ENCODE measurements around the gene GPS1.
"Not testable (repeated sequence)": the region's sequence is repeated elsewhere in the genome, so short reads cannot be mapped to it uniquely, and the experiment has no call there.

GPS1 gene

DNA sequence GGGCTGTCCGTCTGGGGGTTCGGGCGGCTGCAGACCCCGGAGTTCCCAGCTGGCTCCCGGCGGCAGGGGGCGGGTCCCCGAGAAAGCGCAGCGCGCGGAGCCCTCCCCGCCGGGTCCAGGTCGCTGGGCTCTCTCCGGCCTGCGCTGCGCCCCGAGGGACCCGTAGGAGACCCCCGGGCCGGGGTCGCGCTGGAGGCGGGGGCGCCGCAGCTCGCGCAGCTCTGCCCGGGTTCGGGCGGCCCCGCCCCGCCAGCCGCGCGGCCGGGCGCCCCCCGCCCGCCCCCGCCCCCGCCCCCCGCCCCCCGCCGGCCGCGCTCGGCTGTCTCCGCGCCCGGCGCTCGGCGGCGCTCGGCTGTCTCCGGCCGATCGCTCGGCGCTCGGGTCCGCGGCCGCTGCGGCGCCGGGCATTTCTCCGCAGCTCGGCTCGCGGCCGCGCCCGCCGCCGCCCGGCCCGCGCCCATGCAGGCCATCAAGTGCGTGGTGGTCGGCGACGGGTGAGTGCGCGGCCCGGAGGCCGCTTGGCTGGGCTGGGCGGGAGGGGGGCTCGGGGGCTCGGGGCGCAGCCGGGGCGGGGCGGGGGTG, 20.3 kb upstream of the GPS1 start, which contains the start of gene RAC3:
Gene RAC3 (plus strand): TSS at position 376 of the 582 bp plus-strand sequence. CDS start 84 bp downstream, at position 460.
- no peaks in the 10 kb centered on the region for H3K36me3 ChIP-seq (ENCODE audit: insufficient read depth, low read length)
- no peaks in the 10 kb centered on the region for H3K27me3 ChIP-seq (ENCODE audit: control insufficient read depth, insufficient read depth, low read length)
- no peaks in the 10 kb centered on the region for H3K9me3 ChIP-seq (replicated peaks; ENCODE audit: low read length)
- H3K9ac ChIP-seq (ENCODE audit: low read depth, low read length): peak within 1 kb of the TSS; percentile 30
- peak within 1 kb of the TSS; percentile 87 for H3K4me2 ChIP-seq (ENCODE audit: low read length)
- H3K4me3 ChIP-seq (ENCODE audit: low read length): peak within 1 kb of the TSS; percentile 66
- peaks cover 18% of the 10 kb centered on the region for H3K4me1 ChIP-seq (ENCODE audit: control insufficient read depth, insufficient read depth, low read length)

DNA sequence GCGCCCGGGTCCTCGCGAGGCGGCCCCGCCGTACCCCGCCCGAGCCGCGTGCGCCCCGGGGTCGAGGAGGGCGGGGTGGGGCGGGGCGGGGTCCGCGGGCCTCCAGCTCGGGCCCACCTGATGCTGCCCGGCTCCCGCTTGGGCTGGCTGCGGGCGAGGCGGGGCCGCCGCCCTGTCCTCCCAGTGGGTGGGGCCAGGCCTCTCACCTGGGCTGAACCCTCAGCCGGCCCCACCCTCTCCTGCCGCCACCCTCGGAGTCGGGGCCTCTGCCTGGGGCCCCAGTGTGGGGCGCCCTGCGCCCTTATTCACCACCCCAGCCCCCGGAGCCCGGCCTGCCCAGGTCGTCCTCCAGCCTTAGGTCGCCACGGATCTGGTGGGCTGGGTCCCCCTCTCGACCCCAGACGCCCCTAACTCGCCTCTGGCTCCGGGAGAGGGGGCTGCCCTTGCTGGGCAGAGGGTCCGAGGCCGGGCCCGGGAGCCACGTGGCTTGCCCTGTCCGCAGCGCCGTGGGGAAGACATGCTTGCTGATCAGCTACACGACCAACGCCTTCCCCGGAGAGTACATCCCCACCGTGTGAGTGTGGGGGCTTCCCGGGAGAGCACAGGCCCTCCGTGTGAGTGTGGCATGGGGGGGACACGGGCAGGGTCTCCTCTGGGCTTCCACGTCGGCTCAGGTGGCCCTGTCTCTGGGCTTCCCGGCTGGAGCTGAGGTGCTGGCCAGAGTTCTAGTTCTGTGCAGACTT, 19.6 kb upstream of the GPS1 start:
- H3K36me3 ChIP-seq (ENCODE audit: insufficient read depth, low read length): no peaks in the 10 kb centered on the region

DNA sequence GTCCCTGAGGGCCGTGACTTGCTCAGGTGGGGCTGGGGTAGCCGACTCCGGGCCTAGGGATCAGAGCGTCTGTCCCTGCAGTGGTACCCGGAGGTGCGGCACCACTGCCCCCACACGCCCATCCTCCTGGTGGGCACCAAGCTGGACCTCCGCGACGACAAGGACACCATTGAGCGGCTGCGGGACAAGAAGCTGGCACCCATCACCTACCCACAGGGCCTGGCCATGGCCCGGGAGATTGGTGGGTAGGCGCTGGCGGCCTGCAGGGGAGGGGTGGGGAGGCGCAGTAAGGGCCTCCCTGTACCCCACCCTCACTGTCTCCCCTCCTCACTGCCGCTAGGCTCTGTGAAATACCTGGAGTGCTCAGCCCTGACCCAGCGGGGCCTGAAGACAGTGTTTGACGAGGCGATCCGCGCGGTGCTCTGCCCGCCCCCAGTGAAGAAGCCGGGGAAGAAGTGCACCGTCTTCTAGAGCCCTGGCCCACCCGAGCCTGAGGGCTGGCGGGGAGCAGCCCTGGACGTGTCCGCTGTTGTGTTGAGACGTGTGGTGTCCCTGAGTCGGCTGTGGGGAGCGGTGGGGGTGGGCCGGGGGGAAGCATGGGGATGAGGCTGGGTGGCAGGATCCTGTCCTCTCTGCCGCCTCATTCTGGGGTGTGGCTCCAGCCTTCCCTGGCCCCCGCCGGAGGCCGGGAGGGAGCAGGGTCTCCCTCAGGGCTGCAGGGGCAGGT, 18.2 kb upstream of the GPS1 start:
- Histone ChIP-seq H3K27me3 (ENCODE audit: control insufficient read depth, insufficient read depth, low read length) (no peaks in the 10 kb centered on the region), H3K9me3 (replicated peaks; ENCODE audit: low read length) (no peaks in the 10 kb centered on the region), H3K4me3 (ENCODE audit: low read length) (no peak overlapping the region), H3K36me3 (ENCODE audit: insufficient read depth, low read length) (no peaks in the 10 kb centered on the region), H3K4me2 (ENCODE audit: low read length) (no peak overlapping the region), H3K4me1 (ENCODE audit: control insufficient read depth, insufficient read depth, low read length) (peaks cover 29% of the 10 kb centered on the region), H3K9ac (ENCODE audit: low read depth, low read length) (no peak overlapping the region)

More for the DNA sequence above, 19.6 kb upstream of the GPS1 start:
- no peaks in the 10 kb centered on the region for H3K9me3 ChIP-seq (replicated peaks; ENCODE audit: low read length)
- no peaks in the 10 kb centered on the region for H3K27me3 ChIP-seq (ENCODE audit: control insufficient read depth, insufficient read depth, low read length)
- H3K4me1 ChIP-seq (ENCODE audit: control insufficient read depth, insufficient read depth, low read length): peaks cover 24% of the 10 kb centered on the region
- no peak overlapping the region for H3K9ac ChIP-seq (ENCODE audit: low read depth, low read length)
- H3K4me3 ChIP-seq (ENCODE audit: low read length): peak overlapping the region; percentile 58
- peak overlapping the region; percentile 74 for H3K4me2 ChIP-seq (ENCODE audit: low read length)

DNA sequence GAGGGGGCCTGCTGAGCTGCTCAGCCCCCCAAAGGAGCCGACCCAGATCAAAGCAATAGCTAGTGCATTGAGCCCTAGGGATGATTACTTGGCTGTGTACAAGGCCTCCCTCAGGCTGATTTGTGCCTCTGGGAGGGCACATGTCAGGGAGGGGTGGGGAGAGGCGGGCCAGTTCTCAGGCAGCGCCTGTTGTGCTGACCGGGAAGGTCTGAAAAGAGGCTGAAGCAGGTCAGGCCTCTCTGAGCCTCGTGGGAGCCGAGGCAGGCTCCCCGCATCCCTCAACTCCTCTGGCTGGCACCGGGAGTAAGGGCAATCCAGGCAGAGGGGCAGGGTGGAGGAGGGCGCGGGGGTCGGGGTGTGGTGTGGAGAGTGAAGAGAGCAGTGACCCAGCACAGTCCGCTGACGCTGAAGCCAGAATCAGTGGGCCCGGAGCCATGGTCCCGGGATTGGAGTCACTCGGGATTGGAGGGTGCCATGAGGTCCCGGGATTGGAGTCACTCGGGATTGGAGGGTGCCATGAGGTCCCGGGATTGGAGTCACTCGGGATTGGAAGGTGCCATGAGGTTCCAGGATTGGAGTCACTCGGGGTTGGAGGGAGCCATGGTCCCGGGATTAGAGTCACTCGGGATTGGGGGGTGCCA, 17.2 kb upstream of the GPS1 start:
- Histone ChIP-seq H3K27me3 (ENCODE audit: control insufficient read depth, insufficient read depth, low read length) (no peaks in the 10 kb centered on the region), H3K4me1 (ENCODE audit: control insufficient read depth, insufficient read depth, low read length) (peaks cover 29% of the 10 kb centered on the region), H3K9me3 (replicated peaks; ENCODE audit: low read length) (no peaks in the 10 kb centered on the region), H3K4me3 (ENCODE audit: low read length) (no peak overlapping the region), H3K9ac (ENCODE audit: low read depth, low read length) (no peak overlapping the region), H3K36me3 (ENCODE audit: insufficient read depth, low read length) (no peaks in the 10 kb centered on the region), H3K4me2 (ENCODE audit: low read length) (no peak overlapping the region)

DNA sequence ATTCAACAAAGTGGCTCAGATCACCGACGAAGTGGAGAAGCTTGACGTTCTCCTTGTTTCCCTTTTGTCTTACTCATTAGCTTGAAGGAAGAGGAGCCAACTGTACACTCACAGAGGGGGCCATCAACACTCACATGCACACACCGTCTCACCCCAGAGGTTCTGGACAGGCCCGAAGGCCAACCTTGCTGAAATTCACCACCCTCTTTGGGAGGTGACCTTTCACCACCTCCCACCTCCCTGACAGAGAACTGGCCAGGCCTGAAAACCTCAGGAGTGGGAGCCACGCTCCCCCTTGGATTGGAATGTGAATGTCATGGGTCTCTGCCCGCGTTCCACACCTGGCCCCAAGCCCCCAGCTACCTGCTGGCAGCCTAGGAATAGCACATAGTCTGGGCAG, 16.2 kb upstream of the GPS1 start:
- Histone ChIP-seq H3K9ac (ENCODE audit: low read depth, low read length) (no peak overlapping the region), H3K4me1 (ENCODE audit: control insufficient read depth, insufficient read depth, low read length) (peaks cover 25% of the 10 kb centered on the region), H3K27me3 (ENCODE audit: control insufficient read depth, insufficient read depth, low read length) (no peaks in the 10 kb centered on the region), H3K4me3 (ENCODE audit: low read length) (no peak overlapping the region), H3K9me3 (replicated peaks; ENCODE audit: low read length) (no peaks in the 10 kb centered on the region), H3K4me2 (ENCODE audit: low read length) (peak overlapping the region; percentile 99), H3K36me3 (ENCODE audit: insufficient read depth, low read length) (no peaks in the 10 kb centered on the region)

DNA sequence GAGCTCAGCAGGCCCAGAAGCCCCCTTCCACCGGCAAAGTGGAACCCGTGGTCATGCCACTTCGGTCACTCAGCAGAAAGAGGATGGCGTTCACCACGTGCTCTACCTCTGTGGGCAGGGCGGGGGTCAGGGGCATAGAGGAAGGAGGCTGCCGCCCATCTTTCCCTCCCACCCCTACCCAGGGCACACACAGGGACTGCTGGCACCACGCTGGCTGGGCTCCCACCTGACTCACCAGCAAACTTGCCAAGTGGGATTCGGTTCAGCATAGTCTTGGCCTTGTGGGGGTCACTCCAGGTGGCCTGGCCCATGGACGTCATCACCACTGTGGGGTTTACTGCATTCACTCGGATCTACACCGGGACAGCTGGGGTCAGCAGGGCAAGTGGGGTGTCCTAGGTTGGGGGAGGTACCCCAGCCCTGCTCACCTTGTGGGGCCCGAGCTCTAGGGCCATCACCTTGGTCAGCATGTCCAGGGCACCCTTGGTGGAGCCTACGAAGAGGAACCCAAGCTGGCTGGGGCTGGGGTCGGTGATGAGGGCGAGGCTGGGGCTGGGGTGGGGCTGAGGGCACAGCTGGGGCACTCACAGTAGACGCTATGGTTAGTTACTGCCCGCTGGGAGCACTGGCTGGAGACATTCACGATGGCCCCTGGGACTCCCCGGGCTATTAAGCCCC, 15.6 kb upstream of the GPS1 start:
- peak overlapping the region; percentile 99 for H3K4me2 ChIP-seq (ENCODE audit: low read length)
- H3K36me3 ChIP-seq (ENCODE audit: insufficient read depth, low read length): no peaks in the 10 kb centered on the region
- peak overlapping the region; percentile 87 for H3K9ac ChIP-seq (ENCODE audit: low read depth, low read length)
- H3K27me3 ChIP-seq (ENCODE audit: control insufficient read depth, insufficient read depth, low read length): no peaks in the 10 kb centered on the region
- H3K4me1 ChIP-seq (ENCODE audit: control insufficient read depth, insufficient read depth, low read length): peaks cover 21% of the 10 kb centered on the region
- peak overlapping the region; percentile 87 for H3K4me3 ChIP-seq (ENCODE audit: low read length)
- H3K9me3 ChIP-seq (replicated peaks; ENCODE audit: low read length): no peaks in the 10 kb centered on the region

DNA sequence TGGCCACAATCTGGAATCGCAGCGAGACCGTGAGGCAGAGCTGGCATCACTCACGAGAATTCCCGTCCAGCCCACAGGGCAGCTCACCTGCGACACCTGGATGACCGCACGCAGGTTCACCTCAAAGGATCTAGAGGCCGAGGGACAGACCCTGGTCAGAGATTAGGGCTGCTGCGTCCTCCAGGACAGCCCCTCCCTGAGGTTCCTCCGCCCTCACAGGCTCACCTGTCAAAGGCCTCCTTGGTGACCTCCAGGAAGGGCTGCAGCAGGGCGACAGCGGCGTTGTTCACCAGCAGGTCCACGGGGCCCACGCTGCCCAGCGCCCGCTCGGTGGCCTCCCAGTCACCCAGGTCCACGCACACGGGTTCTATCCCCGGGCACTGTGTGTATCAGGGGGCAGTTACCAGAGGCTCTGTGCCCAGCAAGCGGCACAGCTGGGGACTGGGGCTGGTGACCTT, 15.0 kb upstream of the GPS1 start:
- Histone ChIP-seq H3K4me1 (ENCODE audit: control insufficient read depth, insufficient read depth, low read length) (peaks cover 19% of the 10 kb centered on the region), H3K27me3 (ENCODE audit: control insufficient read depth, insufficient read depth, low read length) (no peaks in the 10 kb centered on the region), H3K36me3 (ENCODE audit: insufficient read depth, low read length) (no peaks in the 10 kb centered on the region), H3K9me3 (replicated peaks; ENCODE audit: low read length) (no peaks in the 10 kb centered on the region), H3K9ac (ENCODE audit: low read depth, low read length) (peak overlapping the region; percentile 87), H3K4me2 (ENCODE audit: low read length) (peak overlapping the region; percentile 99), H3K4me3 (ENCODE audit: low read length) (peak overlapping the region; percentile 87)

DNA sequence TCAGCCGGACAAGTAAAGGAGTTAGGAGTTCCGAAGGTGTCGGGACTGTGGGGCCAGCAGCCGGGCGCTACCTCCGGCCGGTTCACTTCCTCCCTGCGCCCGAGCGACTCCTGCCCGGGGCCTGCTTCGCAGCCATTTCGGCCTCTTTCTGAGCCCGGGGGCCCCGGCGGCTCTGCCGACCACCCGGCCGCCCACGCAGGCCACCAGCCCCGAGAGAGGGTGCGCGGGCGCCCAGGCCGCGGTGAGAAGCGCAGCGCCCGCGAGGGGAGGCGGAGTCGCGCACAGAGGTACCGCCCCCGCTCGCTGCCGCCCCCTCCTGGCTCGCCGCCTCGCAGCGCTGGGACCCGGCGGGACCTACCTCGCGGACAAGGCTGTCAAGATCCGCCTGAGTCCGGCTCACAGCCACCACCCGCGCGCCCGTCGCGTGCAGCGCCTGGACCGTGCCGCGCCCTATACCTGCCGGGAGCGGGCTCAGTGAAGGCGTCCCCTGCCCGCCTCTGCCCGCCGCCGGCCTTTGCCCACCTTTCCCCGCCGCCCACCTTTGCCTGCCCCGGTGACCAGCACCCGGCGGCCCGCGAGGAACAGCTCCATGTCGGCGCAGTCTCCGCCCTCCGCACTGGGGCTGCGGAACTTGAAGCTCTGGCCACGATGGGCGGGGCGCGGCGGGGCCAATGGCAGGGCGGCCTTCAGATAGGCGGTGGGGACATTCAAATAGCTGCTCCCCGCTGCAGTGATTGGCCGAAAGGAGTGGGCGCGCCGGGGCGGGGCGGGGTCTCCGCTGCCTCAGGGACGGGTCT, 14.4 kb upstream of the GPS1 start, which contains the start of gene DCXR:
Gene DCXR (minus strand): TSS at position 606 of the 797 bp plus-strand sequence. CDS start 15 bp downstream, at position 591.
- Histone ChIP-seq H3K4me3 (ENCODE audit: low read length) (peak within 1 kb of the TSS; percentile 87), H3K36me3 (ENCODE audit: insufficient read depth, low read length) (no peaks in the 10 kb centered on the region), H3K27me3 (ENCODE audit: control insufficient read depth, insufficient read depth, low read length) (no peaks in the 10 kb centered on the region), H3K4me2 (ENCODE audit: low read length) (peak within 1 kb of the TSS; percentile 99), H3K9me3 (replicated peaks; ENCODE audit: low read length) (no peaks in the 10 kb centered on the region), H3K4me1 (ENCODE audit: control insufficient read depth, insufficient read depth, low read length) (peaks cover 16% of the 10 kb centered on the region), H3K9ac (ENCODE audit: low read depth, low read length) (peak within 1 kb of the TSS; percentile 87)

DNA sequence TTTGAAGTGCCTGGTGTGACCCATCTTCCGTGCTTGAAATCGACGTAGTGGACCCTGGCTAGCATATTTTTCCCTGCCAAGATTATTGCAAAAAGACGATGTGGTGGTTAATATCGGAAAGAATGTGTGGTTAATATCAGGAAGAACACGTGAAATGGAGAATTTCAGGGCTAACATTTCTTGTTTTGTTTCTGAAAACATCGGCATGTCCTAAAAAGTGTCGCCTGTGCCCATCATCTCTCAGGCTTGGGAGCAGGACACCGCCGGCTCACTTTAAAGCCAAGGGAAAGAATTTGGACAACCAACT, 13.9 kb upstream of the GPS1 start:
- Histone ChIP-seq H3K4me2 (ENCODE audit: low read length) (peak overlapping the region; percentile 99), H3K36me3 (ENCODE audit: insufficient read depth, low read length) (no peaks in the 10 kb centered on the region), H3K4me1 (ENCODE audit: control insufficient read depth, insufficient read depth, low read length) (peaks cover 15% of the 10 kb centered on the region), H3K4me3 (ENCODE audit: low read length) (peak overlapping the region; percentile 87), H3K27me3 (ENCODE audit: control insufficient read depth, insufficient read depth, low read length) (no peaks in the 10 kb centered on the region), H3K9me3 (replicated peaks; ENCODE audit: low read length) (no peaks in the 10 kb centered on the region), H3K9ac (ENCODE audit: low read depth, low read length) (peak overlapping the region; percentile 20)

DNA sequence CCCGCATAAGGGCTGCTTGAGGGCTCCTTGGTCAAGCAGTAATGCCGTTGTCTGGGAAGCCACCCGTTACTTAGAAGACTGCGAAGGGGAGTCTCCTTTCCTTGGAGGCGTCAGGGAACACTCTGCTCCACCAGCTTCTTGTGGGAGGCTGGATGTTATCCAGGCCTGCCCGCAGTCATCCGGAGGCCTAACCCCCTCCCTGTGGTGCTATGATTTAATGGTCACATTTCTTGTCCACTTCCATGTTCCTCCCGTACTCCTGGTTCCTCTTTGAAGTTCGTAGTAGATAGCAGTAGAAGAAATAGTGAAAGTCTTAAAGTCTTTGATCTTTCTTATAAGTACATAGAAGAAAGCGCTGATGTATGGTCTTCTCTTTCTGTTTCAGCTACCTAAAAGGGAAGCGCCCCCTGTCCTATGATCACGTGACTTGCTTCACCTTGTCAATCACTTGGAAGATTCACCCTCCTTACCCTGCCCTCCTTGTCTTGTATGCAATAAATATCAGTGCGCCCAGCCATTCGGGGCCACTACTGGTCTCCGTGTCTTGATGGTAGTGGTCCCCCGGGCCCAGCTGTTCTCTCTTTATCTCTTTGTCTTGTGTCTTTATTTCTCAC, 12.8 kb upstream of the GPS1 start:
- H3K27me3 ChIP-seq (ENCODE audit: control insufficient read depth, insufficient read depth, low read length); H3K9me3 ChIP-seq (replicated peaks; ENCODE audit: low read length); H3K9ac ChIP-seq (ENCODE audit: low read depth, low read length); H3K4me3 ChIP-seq (ENCODE audit: low read length); H3K36me3 ChIP-seq (ENCODE audit: insufficient read depth, low read length); H3K4me2 ChIP-seq (ENCODE audit: low read length): not testable (repeated sequence)
- H3K4me1 ChIP-seq (ENCODE audit: control insufficient read depth, insufficient read depth, low read length): peaks cover 15% of the 10 kb centered on the region
